Thyroid gland (tissue), 4 donors: ENCODE measurements around the gene SLCO4A1. TPM values are rescaled to one million over a fixed set of nuclear protein-coding genes. Genes with fewer than 3 reads are reported as not detected.
"Not testable (repeated sequence)": the region's sequence is repeated elsewhere in the genome, so short reads cannot be mapped to it uniquely, and the experiment has no call there.

ENCODE experiments used
- DNase-seq, 2 donors: peaks; one replicate each; pipeline ENCODE4 v3.0.0-alpha.2; 2019
- H3K27ac ChIP-seq, 3 donors: fragments of 200-600 bp; sonication (generic); 1 replicate in 2 of 3; 2 replicates in 1 of 3; pipeline ENCODE4 v1.5.1; 2016 to 2019; ENCODE audit warnings: mild to moderate bottlenecking in 1 of 3, moderate library complexity in 1 of 3
- H3K27me3 ChIP-seq: fragments of 200-600 bp; sonication (generic); one replicate; pipeline ENCODE4 v1.5.1; 2019
- H3K36me3 ChIP-seq, 2 donors: fragments of 200-600 bp; sonication (generic); one replicate each; pipeline ENCODE4 v1.5.1; 2016 to 2019
- H3K4me1 ChIP-seq, 2 donors: fragments of 200-600 bp; sonication (generic); one replicate each; pipeline ENCODE4 v1.5.1; 2017 to 2019
- H3K4me3 ChIP-seq, 3 donors: fragments of 200-600 bp; sonication (generic); replicated peaks in 1 of 3; 1 replicate in 2 of 3; 2 replicates in 1 of 3; pipeline ENCODE4 v1.5.1; 2016; ENCODE audit warnings: mild to moderate bottlenecking in 1 of 3
- H3K9me3 ChIP-seq: fragments of 200-600 bp; sonication (generic); one replicate; pipeline ENCODE4 v1.5.1; 2017
- POLR2A ChIP-seq, 2 donors: fragments of 450-650 bp; IDR thresholded peaks; one replicate each; pipeline ENCODE4 v1.6.1; 2017; ENCODE audit warnings: antibody characterized with exemption in 2 of 2, mild to moderate bottlenecking in 2 of 2, moderate library complexity in 1 of 2
- WGBS, 2 donors: methylation state at CpG; one replicate each; pipeline ENCODE4 v1.1.5; 2017; 5-methylcytosine and 5-hydroxymethylcytosine counted together
- intact Hi-C: fragments of 100-400 bp; cut with DNase I; formaldehyde crosslinking; loops from one replicate; pipeline ENCODE4 v1.15.1; 2023
- total RNA-seq, 4 donors: library from RNA; depleted of rRNA; stranded (reverse); fragments of >200 nt; gene quantifications; one replicate each; pipeline ENCODE4 v1.2.3, GENCODE V29; 2016
- TF ChIP-seq, protein P1 (sequence below), 6 experiments: fragments of 200-600 bp in 3 of 6; fragments of 450-650 bp in 3 of 6; sonication (generic) in 3 of 6; IDR thresholded peaks; one replicate each; pipeline ENCODE4 v1.5.1; 2016 to 2019; ENCODE audit warnings: antibody characterized with exemption in 6 of 6, mild to moderate bottlenecking in 2 of 6, inconsistent platforms in 1 of 6, moderate library complexity in 1 of 6

Gene SLCO4A1
- total RNA-seq, 4 donors from 2014 or later, result 5.3 to 18.3 (median 6.7) TPM

DNA sequence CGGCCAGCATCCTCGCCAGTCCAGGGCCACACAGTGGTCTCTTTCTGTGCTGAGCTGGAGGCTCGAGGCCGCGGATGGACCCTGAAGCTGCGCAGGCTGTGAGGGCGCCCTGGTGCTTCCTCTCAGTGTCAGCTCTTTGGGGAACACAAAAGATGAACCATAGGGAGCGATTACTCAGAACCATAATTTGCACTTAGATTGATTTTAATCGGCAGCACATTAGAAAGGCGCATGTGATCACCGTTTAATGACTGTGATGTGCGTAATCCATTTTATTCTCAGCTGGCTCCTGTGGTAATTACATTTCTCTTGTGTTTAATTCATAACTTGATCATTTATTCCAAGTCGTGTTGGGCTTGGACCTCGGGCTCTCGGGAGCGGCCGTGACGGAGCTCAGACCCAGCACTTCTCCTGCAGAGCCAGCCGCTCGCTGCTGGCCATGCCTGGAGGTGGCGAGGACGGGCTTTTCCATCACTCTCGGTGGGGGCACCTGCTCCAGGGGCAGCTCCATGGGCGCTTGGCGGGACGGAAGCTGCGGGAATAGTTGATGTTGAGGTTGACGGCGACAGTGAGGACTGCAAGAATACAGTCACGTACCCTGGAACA is 40.7 kb downstream of the SLCO4A1 start:
- Histone ChIP-seq H3K36me3 (no peaks in the 10 kb centered on the region), H3K27me3 (no peaks in the 10 kb centered on the region), H3K4me1 (peaks cover 0 to 6% of the 10 kb centered on the region in 2 donors), H3K9me3 (no peaks in the 10 kb centered on the region), H3K4me3 (no peak overlapping the region), H3K27ac (no peak overlapping the region)
- no peak for DNase-seq
- intact Hi-C loops, result no loop called here
- no peak for TF ChIP-seq POLR2A (IDR thresholded peaks at IDR 0.05)
- TF ChIP-seq, protein P1, sequence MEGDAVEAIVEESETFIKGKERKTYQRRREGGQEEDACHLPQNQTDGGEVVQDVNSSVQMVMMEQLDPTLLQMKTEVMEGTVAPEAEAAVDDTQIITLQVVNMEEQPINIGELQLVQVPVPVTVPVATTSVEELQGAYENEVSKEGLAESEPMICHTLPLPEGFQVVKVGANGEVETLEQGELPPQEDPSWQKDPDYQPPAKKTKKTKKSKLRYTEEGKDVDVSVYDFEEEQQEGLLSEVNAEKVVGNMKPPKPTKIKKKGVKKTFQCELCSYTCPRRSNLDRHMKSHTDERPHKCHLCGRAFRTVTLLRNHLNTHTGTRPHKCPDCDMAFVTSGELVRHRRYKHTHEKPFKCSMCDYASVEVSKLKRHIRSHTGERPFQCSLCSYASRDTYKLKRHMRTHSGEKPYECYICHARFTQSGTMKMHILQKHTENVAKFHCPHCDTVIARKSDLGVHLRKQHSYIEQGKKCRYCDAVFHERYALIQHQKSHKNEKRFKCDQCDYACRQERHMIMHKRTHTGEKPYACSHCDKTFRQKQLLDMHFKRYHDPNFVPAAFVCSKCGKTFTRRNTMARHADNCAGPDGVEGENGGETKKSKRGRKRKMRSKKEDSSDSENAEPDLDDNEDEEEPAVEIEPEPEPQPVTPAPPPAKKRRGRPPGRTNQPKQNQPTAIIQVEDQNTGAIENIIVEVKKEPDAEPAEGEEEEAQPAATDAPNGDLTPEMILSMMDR (IDR thresholded peaks at IDR 0.05), result no peak
- WGBS, 2 donors, result 81 to 87% methylated on average over 30 of the region's 30 CpGs

DNA sequence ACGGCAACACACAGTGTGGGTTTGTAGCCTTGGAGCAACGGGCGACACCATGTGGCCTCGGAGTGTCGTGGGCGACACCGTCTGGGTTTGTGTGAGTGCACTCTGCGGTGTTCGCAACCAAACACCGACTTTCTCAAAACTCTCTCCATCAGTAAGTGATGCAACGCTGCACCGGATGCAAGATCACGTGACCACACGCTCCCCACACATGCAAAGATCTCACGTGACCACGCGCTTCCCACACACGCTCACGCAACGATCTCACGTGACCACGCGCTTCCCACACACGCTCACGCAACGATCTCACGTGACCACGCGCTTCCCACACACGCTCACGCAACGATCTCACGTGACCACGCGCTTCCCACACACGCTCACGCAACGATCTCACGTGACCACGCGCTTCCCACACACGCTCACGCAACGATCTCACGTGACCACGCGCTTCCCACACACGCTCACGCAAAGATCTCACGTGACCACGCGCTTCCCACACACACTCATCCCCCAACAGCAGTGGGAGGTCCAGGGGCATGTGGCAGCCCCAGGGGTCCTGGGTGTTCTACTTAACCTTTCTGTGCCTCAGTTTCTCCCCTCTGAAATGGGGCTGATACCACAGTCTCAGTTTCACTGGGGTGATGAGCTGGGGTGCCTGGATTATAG is 41.5 kb downstream of the SLCO4A1 start:
- H3K36me3 ChIP-seq, H3K9me3 ChIP-seq, DNase-seq, intact Hi-C loops, H3K27ac ChIP-seq, H3K4me3 ChIP-seq, H3K4me1 ChIP-seq, H3K27me3 ChIP-seq: not testable (repeated sequence)
- 95 to 96% methylated on average over 35 to 40 of the region's 52 CpGs for WGBS, 2 donors

DNA sequence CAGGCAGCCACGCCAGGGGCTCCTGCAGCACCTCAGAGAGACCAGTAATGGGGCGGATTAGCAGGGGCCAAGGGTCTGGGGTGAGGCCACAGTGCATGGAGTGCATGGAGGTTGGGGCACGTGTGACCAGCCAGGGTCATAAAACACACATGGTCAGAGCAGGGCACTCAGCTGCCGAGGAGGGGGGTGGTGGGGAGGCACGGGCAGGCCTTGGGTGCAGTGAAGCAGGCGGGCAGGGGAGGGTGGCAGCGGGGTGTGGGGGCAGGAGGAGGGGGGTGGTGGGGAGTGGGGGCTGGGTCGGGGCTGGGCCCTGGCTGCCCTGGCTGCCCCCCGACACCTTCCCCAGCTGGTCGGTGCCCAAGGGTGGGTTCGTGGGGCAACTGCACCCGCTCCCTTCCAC is 42.7 kb downstream of the SLCO4A1 start:
- Histone ChIP-seq H3K27ac (no peak overlapping the region), H3K36me3 (no peaks in the 10 kb centered on the region), H3K27me3 (no peaks in the 10 kb centered on the region), H3K4me1 (peaks cover 0 to 6% of the 10 kb centered on the region in 2 donors), H3K9me3 (no peaks in the 10 kb centered on the region), H3K4me3 (no peak overlapping the region)
- intact Hi-C loops, result no loop called here
- peak; percentile 39 to 68 for DNase-seq
- WGBS, 2 donors, result 59 to 78% methylated on average over 7 to 11 of the region's 12 CpGs
- no peak for TF ChIP-seq POLR2A (IDR thresholded peaks at IDR 0.05)
- TF ChIP-seq, protein P1 (IDR thresholded peaks at IDR 0.05), result no peak

DNA sequence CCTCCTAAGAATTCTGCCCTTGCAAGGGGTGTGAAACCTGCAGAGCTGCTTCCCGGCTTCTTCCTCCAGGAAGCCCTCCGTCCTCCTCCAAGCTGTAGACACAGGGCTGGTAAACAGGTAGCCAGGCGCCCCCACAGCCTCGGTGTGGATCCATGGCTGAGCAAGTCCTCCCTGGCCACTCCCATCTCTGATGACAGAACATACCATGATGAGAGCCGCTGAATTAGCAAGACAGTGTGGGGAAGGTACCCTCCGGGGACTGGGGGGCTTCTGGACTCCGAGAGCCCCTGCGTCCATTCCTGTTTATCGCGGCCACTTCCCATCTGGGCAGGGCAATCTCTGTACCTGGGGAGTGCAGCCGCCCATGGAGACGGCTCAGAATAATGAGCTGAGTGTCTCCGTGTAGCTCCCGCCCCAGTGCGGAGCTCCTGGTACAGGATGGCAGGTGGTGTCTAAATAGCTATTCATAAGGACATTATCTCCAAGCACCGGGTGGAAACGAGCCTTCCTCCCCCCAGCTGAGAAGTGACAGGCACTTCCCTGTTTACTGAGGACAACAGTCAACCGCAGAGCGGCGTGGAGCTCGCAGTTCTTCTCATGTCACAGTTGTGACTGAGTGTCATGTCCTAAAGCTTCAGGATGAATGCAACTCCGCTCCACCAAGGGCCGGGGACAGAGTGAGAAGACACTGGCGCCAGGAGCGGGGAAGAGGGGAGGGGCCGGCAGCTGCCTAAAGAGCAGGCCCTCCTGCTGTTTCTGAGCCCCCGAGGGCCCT is 43.7 kb downstream of the SLCO4A1 start:
- DNase-seq, result peak in 1 of 2 donors; percentile 11
- Histone ChIP-seq H3K36me3 (no peaks in the 10 kb centered on the region), H3K9me3 (no peaks in the 10 kb centered on the region), H3K4me3 (no peak overlapping the region), H3K27ac (no peak overlapping the region), H3K4me1 (peaks cover 0 to 6% of the 10 kb centered on the region in 2 donors), H3K27me3 (no peaks in the 10 kb centered on the region)
- 35 to 41% methylated on average over 22 to 27 of the region's 27 CpGs for WGBS, 2 donors
- intact Hi-C loops, result no loop called here
- TF ChIP-seq, protein P1 (IDR thresholded peaks at IDR 0.05), result no peak
- TF ChIP-seq POLR2A (IDR thresholded peaks at IDR 0.05), result no peak

DNA sequence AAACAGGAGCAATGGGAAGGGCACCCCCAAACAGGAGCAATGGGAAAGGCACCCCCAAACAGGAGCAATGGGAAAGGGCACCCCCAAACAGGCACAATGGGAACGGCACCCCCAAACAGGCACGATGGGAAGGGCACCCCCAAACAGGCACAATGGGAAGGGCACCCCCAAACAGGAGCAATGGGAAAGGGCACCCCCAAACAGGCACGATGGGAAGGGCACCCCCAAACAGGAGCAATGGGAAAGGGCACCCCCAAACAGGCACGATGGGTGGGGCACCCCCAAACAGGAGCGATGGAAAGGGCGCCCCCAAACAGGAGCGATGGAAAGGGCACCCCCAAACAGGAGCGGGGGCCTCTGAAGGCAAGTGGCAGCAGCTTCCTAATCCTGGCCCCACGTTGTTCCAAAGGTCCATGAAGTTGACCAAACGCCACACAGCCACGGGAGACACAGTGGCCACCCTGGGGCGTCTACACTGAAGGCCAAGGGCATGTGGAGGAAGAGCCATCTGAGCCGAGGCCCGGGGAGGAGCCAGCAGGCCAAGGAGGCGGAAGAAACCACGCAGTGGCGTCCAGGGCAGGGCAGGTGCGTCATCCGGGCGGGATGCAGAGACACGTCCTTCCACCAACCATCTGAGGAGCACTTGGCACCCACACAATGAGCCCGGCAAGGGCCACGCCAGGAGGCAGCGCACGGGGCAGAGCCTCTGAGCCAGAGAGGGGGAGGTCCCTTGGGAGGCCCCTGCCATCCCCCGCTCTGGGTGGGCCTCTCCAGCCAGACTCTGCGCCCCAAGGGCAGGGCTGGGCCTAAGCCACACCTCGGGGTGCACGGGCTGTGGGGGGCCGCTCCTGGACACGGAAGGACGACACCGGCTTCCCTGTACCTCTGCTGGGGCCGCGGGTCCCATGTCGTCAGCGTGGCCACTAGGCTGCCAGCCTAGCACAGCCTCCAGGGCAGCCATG is 44.8 kb downstream of the SLCO4A1 start:
- Histone ChIP-seq H3K4me3 (no peak overlapping the region), H3K4me1 (peaks cover 0 to 6% of the 10 kb centered on the region in 2 donors), H3K9me3 (no peaks in the 10 kb centered on the region), H3K27ac (no peak overlapping the region), H3K36me3 (no peaks in the 10 kb centered on the region), H3K27me3 (no peaks in the 10 kb centered on the region)
- TF ChIP-seq POLR2A (IDR thresholded peaks at IDR 0.05), result no peak
- TF ChIP-seq, protein P1 (IDR thresholded peaks at IDR 0.05), result no peak
- intact Hi-C loops, result no loop called here
- no peak for DNase-seq
- 85 to 91% methylated on average over 32 to 33 of the region's 37 CpGs for WGBS, 2 donors
